Measurements from ENCODE around the gene SETD2. TPM values are rescaled to one million over a fixed set of nuclear protein-coding genes. Genes with fewer than 3 reads are reported as not detected.
"Not testable (repeated sequence)": the region's sequence is repeated elsewhere in the genome, so short reads cannot be mapped to it uniquely, and the experiment has no call there.

The SETD2 gene
- total RNA-seq: 10 to 100 TPM; 27.7 to 28.1 TPM

GRCh38 chr3:47164007-47164881 lies at the start of gene SETD2:
Gene SETD2 (minus strand): TSS chr3:47164113. CDS start chr3:47163924, 189 bp downstream.
- Mint-ChIP-seq H3K36me3 (ENCODE audit: low read depth) (peaks cover 7% of the 10 kb centered on the region), H3K4me1 (ENCODE audit: low read depth) (peaks cover 43% of the 10 kb centered on the region), H3K27me3 (ENCODE audit: low read depth) (no peaks in the 10 kb centered on the region), H3K27ac (peak within 1 kb of the TSS; percentile 98), H3K4me3 (peak within 1 kb of the TSS; percentile 96), H3K9me3 (no peaks in the 10 kb centered on the region)
- CTCF ChIA-PET: interaction anchor here (0.7 to 2.7 kb wide), 13 partner anchors 11 to 623 kb away, joined by 3 to 19 read pairs (median 4); no protein-coding TSS in a partner anchor
- intact Hi-C loops (cut with micrococcal nuclease): loop anchor here (1.0 to 10.0 kb wide), 9 partner anchors 43 to 621 kb away; partner anchors contain the start of genes KIF9, KLHL18, NBEAL2 and SCAP
- DNase-seq: peak; percentile 87

GRCh38 chr3:47210863-47211405 lies 47.0 kb upstream of the SETD2 start:
- H3K4me3 Mint-ChIP-seq: no peak overlapping the region
- CTCF ChIA-PET: interaction anchor here (0.6 kb wide), 1 partner anchor 33 kb away, joined by 5 read pairs; no protein-coding TSS in a partner anchor
- no peaks in the 10 kb centered on the region for H3K4me1 Mint-ChIP-seq (ENCODE audit: low read depth)
- intact Hi-C loops (cut with micrococcal nuclease): no loop called here
- H3K27me3 Mint-ChIP-seq (ENCODE audit: low read depth): no peaks in the 10 kb centered on the region
- DNase-seq: no peak
- H3K27ac Mint-ChIP-seq: no peak overlapping the region
- H3K9me3 Mint-ChIP-seq: no peaks in the 10 kb centered on the region
- no peaks in the 10 kb centered on the region for H3K36me3 Mint-ChIP-seq (ENCODE audit: low read depth)

- intact Hi-C loops (cut with micrococcal nuclease); H3K4me3 Mint-ChIP-seq; H3K36me3 Mint-ChIP-seq (ENCODE audit: low read depth); H3K4me1 Mint-ChIP-seq (ENCODE audit: low read depth); DNase-seq; H3K9me3 Mint-ChIP-seq; CTCF ChIA-PET; H3K27ac Mint-ChIP-seq; H3K27me3 Mint-ChIP-seq (ENCODE audit: low read depth): not testable (repeated sequence)
These were observed 42.1 kb upstream of the SETD2 start for GRCh38 chr3:47206022-47206421.

- Mint-ChIP-seq H3K27ac (no peak overlapping the region), H3K4me3 (no peak overlapping the region), H3K27me3 (ENCODE audit: low read depth) (no peaks in the 10 kb centered on the region), H3K36me3 (ENCODE audit: low read depth) (no peaks in the 10 kb centered on the region), H3K4me1 (ENCODE audit: low read depth) (no peaks in the 10 kb centered on the region), H3K9me3 (no peaks in the 10 kb centered on the region)
- intact Hi-C loops (cut with micrococcal nuclease): no loop called here
- no peak for DNase-seq
- CTCF ChIA-PET: interaction anchor here (0.6 kb wide), 1 partner anchor 79 kb away, joined by 3 read pairs; no protein-coding TSS in a partner anchor
These were observed 41.0 kb upstream of the SETD2 start for GRCh38 chr3:47204875-47205274.

GRCh38 chr3:47202542-47202941 lies 38.6 kb upstream of the SETD2 start:
- no peaks in the 10 kb centered on the region for H3K27me3 Mint-ChIP-seq (ENCODE audit: low read depth)
- H3K36me3 Mint-ChIP-seq (ENCODE audit: low read depth): no peaks in the 10 kb centered on the region
- H3K9me3 Mint-ChIP-seq: no peaks in the 10 kb centered on the region
- CTCF ChIA-PET: interaction anchor here (0.6 kb wide), 1 partner anchor 588 kb away, joined by 4 read pairs; no protein-coding TSS in a partner anchor
- H3K4me1 Mint-ChIP-seq (ENCODE audit: low read depth): no peaks in the 10 kb centered on the region
- no peak overlapping the region for H3K27ac Mint-ChIP-seq
- no peak for DNase-seq
- intact Hi-C loops (cut with micrococcal nuclease): no loop called here
- no peak overlapping the region for H3K4me3 Mint-ChIP-seq

GRCh38 chr3:47197287-47197686 lies 33.4 kb upstream of the SETD2 start:
- Mint-ChIP-seq H3K4me1 (ENCODE audit: low read depth) (no peaks in the 10 kb centered on the region), H3K4me3 (no peak overlapping the region), H3K9me3 (no peaks in the 10 kb centered on the region), H3K27me3 (ENCODE audit: low read depth) (no peaks in the 10 kb centered on the region), H3K27ac (no peak overlapping the region), H3K36me3 (ENCODE audit: low read depth) (peaks cover 3% of the 10 kb centered on the region)
- CTCF ChIA-PET: no interaction called here
- intact Hi-C loops (cut with micrococcal nuclease): no loop called here
- no peak for DNase-seq

- peaks cover 3% of the 10 kb centered on the region for H3K36me3 Mint-ChIP-seq (ENCODE audit: low read depth)
- H3K27ac Mint-ChIP-seq: no peak overlapping the region
- CTCF ChIA-PET: no interaction called here
- no peaks in the 10 kb centered on the region for H3K27me3 Mint-ChIP-seq (ENCODE audit: low read depth)
- intact Hi-C loops (cut with micrococcal nuclease): no loop called here
- no peaks in the 10 kb centered on the region for H3K4me1 Mint-ChIP-seq (ENCODE audit: low read depth)
- DNase-seq: no peak
- no peaks in the 10 kb centered on the region for H3K9me3 Mint-ChIP-seq
- no peak overlapping the region for H3K4me3 Mint-ChIP-seq
These were observed 31.1 kb upstream of the SETD2 start for GRCh38 chr3:47194994-47195393.

- Mint-ChIP-seq H3K4me1 (ENCODE audit: low read depth) (no peaks in the 10 kb centered on the region), H3K9me3 (no peaks in the 10 kb centered on the region), H3K4me3 (no peak overlapping the region), H3K36me3 (ENCODE audit: low read depth) (peaks cover 3% of the 10 kb centered on the region), H3K27ac (no peak overlapping the region), H3K27me3 (ENCODE audit: low read depth) (no peaks in the 10 kb centered on the region)
- CTCF ChIA-PET: no interaction called here
- DNase-seq: no peak
- intact Hi-C loops (cut with micrococcal nuclease): no loop called here
These were observed 30.3 kb upstream of the SETD2 start for GRCh38 chr3:47193871-47194859.

- no peaks in the 10 kb centered on the region for H3K27me3 Mint-ChIP-seq (ENCODE audit: low read depth)
- CTCF ChIA-PET: no interaction called here
- no peak overlapping the region for H3K4me3 Mint-ChIP-seq
- H3K9me3 Mint-ChIP-seq: no peaks in the 10 kb centered on the region
- intact Hi-C loops (cut with micrococcal nuclease): no loop called here
- H3K4me1 Mint-ChIP-seq (ENCODE audit: low read depth): no peaks in the 10 kb centered on the region
- no peak overlapping the region for H3K27ac Mint-ChIP-seq
- no peak for DNase-seq
- H3K36me3 Mint-ChIP-seq (ENCODE audit: low read depth): no peaks in the 10 kb centered on the region
These were observed 22.4 kb upstream of the SETD2 start for GRCh38 chr3:47186285-47186684.

- H3K36me3 Mint-ChIP-seq (ENCODE audit: low read depth); DNase-seq; CTCF ChIA-PET; H3K27me3 Mint-ChIP-seq (ENCODE audit: low read depth); H3K9me3 Mint-ChIP-seq; H3K4me1 Mint-ChIP-seq (ENCODE audit: low read depth); H3K4me3 Mint-ChIP-seq; intact Hi-C loops (cut with micrococcal nuclease); H3K27ac Mint-ChIP-seq: not testable (repeated sequence)
These were observed 17.8 kb upstream of the SETD2 start for GRCh38 chr3:47181685-47182084.

GRCh38 chr3:47180011-47180410 lies 16.1 kb upstream of the SETD2 start:
- CTCF ChIA-PET: interaction anchor here (0.6 kb wide), 1 partner anchor 36 kb away, joined by 4 read pairs; no protein-coding TSS in a partner anchor

GRCh38 chr3:47176582-47176981 lies 12.7 kb upstream of the SETD2 start:
- Mint-ChIP-seq H3K9me3 (no peaks in the 10 kb centered on the region), H3K27me3 (ENCODE audit: low read depth) (no peaks in the 10 kb centered on the region), H3K27ac (no peak overlapping the region), H3K4me1 (ENCODE audit: low read depth) (peaks cover 7% of the 10 kb centered on the region), H3K4me3 (no peak overlapping the region), H3K36me3 (ENCODE audit: low read depth) (no peaks in the 10 kb centered on the region)
- CTCF ChIA-PET: interaction anchor here (1.4 kb wide), 1 partner anchor 12 kb away, joined by 4 read pairs; no protein-coding TSS in a partner anchor
- no peak for DNase-seq
- intact Hi-C loops (cut with micrococcal nuclease): no loop called here

More at GRCh38 chr3:47180011-47180410, 16.1 kb upstream of the SETD2 start:
- H3K27me3 Mint-ChIP-seq (ENCODE audit: low read depth); intact Hi-C loops (cut with micrococcal nuclease); H3K27ac Mint-ChIP-seq; DNase-seq; H3K36me3 Mint-ChIP-seq (ENCODE audit: low read depth); H3K4me3 Mint-ChIP-seq; H3K9me3 Mint-ChIP-seq; H3K4me1 Mint-ChIP-seq (ENCODE audit: low read depth): not testable (repeated sequence)
